Keratinocyte (primary cell): ENCODE results near the gene INVS.

Experiments used
- EZH2 ChIP-seq: IDR thresholded peaks from one replicate; pipeline ENCODE4 v1.6.1; 2012; ENCODE audit warnings: inconsistent platforms, mild to moderate bottlenecking, low read length, moderate library complexity
- TF ChIP-seq, protein P1 (sequence below), 3 experiments: IDR thresholded peaks in 1 of 3; conservative IDR thresholded peaks in 1 of 3; optimal IDR thresholded peaks in 1 of 3; 2 replicates in 2 of 3; 3 replicates in 1 of 3; pipeline versions ENCODE3 to v1.5.1; 2011; ENCODE audit warnings: low read length in 3 of 3, mild to moderate bottlenecking in 3 of 3, moderate library complexity in 2 of 3, control low read depth in 1 of 3, inconsistent platforms in 1 of 3; ENCODE audit not compliant: insufficient read depth in 2 of 3; ENCODE audit errors: extremely low read depth in 1 of 3

DNA sequence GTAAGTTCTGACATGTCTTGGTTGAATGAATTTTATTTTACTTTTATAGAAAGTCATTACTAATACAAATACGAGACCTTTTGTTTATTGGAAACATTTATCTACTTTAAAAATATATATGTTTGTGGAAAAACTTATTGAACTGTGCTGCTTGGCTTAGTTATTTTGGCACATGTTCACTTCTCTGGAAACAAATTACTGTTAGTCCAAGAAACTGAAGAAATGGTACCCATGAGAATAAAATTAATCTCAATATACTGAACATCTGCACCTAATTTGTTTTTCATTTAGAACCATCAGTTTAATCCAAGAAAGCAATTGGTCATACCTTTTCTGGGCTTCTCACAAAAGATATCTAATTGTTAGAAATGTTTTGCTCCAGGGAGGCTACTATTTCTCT lies 32.2 kb downstream of the INVS start:
- TF ChIP-seq, protein P1, sequence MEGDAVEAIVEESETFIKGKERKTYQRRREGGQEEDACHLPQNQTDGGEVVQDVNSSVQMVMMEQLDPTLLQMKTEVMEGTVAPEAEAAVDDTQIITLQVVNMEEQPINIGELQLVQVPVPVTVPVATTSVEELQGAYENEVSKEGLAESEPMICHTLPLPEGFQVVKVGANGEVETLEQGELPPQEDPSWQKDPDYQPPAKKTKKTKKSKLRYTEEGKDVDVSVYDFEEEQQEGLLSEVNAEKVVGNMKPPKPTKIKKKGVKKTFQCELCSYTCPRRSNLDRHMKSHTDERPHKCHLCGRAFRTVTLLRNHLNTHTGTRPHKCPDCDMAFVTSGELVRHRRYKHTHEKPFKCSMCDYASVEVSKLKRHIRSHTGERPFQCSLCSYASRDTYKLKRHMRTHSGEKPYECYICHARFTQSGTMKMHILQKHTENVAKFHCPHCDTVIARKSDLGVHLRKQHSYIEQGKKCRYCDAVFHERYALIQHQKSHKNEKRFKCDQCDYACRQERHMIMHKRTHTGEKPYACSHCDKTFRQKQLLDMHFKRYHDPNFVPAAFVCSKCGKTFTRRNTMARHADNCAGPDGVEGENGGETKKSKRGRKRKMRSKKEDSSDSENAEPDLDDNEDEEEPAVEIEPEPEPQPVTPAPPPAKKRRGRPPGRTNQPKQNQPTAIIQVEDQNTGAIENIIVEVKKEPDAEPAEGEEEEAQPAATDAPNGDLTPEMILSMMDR (optimal IDR thresholded peaks at IDR 0.05 in 1 of 3, IDR thresholded peaks at IDR 0.05 in 1 of 3, conservative IDR thresholded peaks at IDR 0.05 in 1 of 3; ENCODE audit: extremely low read depth in 1 of 3, insufficient read depth in 2 of 3, low read length in 3 of 3), result no peak
- no peak for TF ChIP-seq EZH2
